ENCODE results near the gene GGA3.
"Not testable (repeated sequence)": the region's sequence is repeated elsewhere in the genome, so short reads cannot be mapped to it uniquely, and the experiment has no call there.

GRCh38 chr17:75280189-75280588 lies 18.8 kb upstream of the GGA3 start:
- not testable (repeated sequence) for TF ChIP-seq ARNT (IDR thresholded peaks at IDR 0.05); SP1 (IDR thresholded peaks at IDR 0.05); BHLHE40 (IDR thresholded peaks at IDR 0.05; ENCODE audit: borderline replicate concordance)

All from HEK293T (cell line).